Spinal cord (tissue), 10 donors: ENCODE measurements around the gene CMIP. TPM values are rescaled to one million over a fixed set of nuclear protein-coding genes. Genes with fewer than 3 reads are reported as not detected.

Experiments used
- DNase-seq, 6 donors: peaks; one replicate each; pipeline versions ENCODE4 v3.0.0 to v3.0.0-alpha.2; 2013 to 2015; ENCODE audit warnings: low spot score in 6 of 6, low read depth in 4 of 6
- H3K27ac ChIP-seq: one replicate; pipeline ENCODE4 v1.5.1; 2013; ENCODE audit warnings: low read depth, low read length, control low read depth
- H3K27me3 ChIP-seq: one replicate; pipeline ENCODE4 v1.6.1; 2013; ENCODE audit warnings: low read length; ENCODE audit not compliant: control insufficient read depth, insufficient read depth
- H3K36me3 ChIP-seq: one replicate; pipeline ENCODE4 v1.6.1; 2013; ENCODE audit warnings: low read length; ENCODE audit not compliant: control insufficient read depth, insufficient read depth
- H3K4me1 ChIP-seq: one replicate; pipeline ENCODE4 v1.6.1; 2013; ENCODE audit warnings: low read length; ENCODE audit not compliant: control insufficient read depth, insufficient read depth
- H3K4me3 ChIP-seq: one replicate; pipeline ENCODE4 v1.5.1; 2013; ENCODE audit warnings: low read depth, low read length, control low read depth
- H3K9me3 ChIP-seq: one replicate; pipeline ENCODE4 v1.6.1; 2013; ENCODE audit warnings: low read length; ENCODE audit not compliant: control insufficient read depth, insufficient read depth
- WGBS: methylation state at CpG from one replicate; pipeline ENCODE4 v1.1.5; 2013; ENCODE audit warnings: missing lambda C conversion rate; ENCODE audit not compliant: insufficient coverage; 5-methylcytosine and 5-hydroxymethylcytosine counted together
- polyA plus RNA-seq, 2 donors: library from polyadenylated mRNA; unstranded; fragments of 120-200 nt; gene quantifications; one replicate each; pipeline ENCODE4 v1.2.1, GENCODE V29; 2013; ENCODE audit not compliant: insufficient read length in 2 of 2
- total RNA-seq, 2 donors: library from RNA; depleted of rRNA in 1 of 2; stranded (reverse); fragments of 120-200 nt in 1 of 2; fragments of >200 nt in 1 of 2; gene quantifications; one replicate each; pipeline versions ENCODE4 v1.2.3 to v1.2.4, GENCODE V29; 2013 to 2014
- donor health status: healthy.

The CMIP gene
- total and polyA plus RNA-seq, 4 donors = 20.6 to 151 (median 100) TPM

GRCh38 chr16:81550432-81550808 is 105.8 kb downstream of the CMIP start:
- no peak for DNase-seq
- H3K27me3 ChIP-seq = no peaks in the 10 kb centered on the region
- H3K9me3 ChIP-seq = no peaks in the 10 kb centered on the region
- no peak overlapping the region for H3K4me3 ChIP-seq
- H3K27ac ChIP-seq = no peak overlapping the region
- WGBS = 57% methylated on average over 1 of the region's 2 CpGs
- peaks cover 71% of the 10 kb centered on the region for H3K4me1 ChIP-seq
- H3K36me3 ChIP-seq = peaks cover 5% of the 10 kb centered on the region

GRCh38 chr16:81551151-81551808 is 106.7 kb downstream of the CMIP start:
- peaks cover 64% of the 10 kb centered on the region for H3K4me1 ChIP-seq
- H3K9me3 ChIP-seq = no peaks in the 10 kb centered on the region
- H3K4me3 ChIP-seq = no peak overlapping the region
- no peak overlapping the region for H3K27ac ChIP-seq
- no peaks in the 10 kb centered on the region for H3K27me3 ChIP-seq
- H3K36me3 ChIP-seq = peaks cover 5% of the 10 kb centered on the region
- DNase-seq = peak in 2 of 6 donors; percentile 38 to 80
- WGBS = 64% methylated on average over 4 of the region's 6 CpGs

GRCh38 chr16:81551821-81552304 is 107.3 kb downstream of the CMIP start:
- H3K4me1 ChIP-seq = peaks cover 58% of the 10 kb centered on the region
- no peak for DNase-seq
- no peak overlapping the region for H3K27ac ChIP-seq

GRCh38 chr16:81552743-81553079 is 108.1 kb downstream of the CMIP start:
- H3K36me3 ChIP-seq = peaks cover 3% of the 10 kb centered on the region
- no peak for DNase-seq
- peaks cover 49% of the 10 kb centered on the region for H3K4me1 ChIP-seq
- H3K27me3 ChIP-seq = no peaks in the 10 kb centered on the region
- H3K27ac ChIP-seq = no peak overlapping the region
- no peak overlapping the region for H3K4me3 ChIP-seq
- WGBS = 88% methylated on average over 1 of the region's 1 CpG
- no peaks in the 10 kb centered on the region for H3K9me3 ChIP-seq

More at GRCh38 chr16:81551821-81552304, 107.3 kb downstream of the CMIP start:
- H3K36me3 ChIP-seq = peaks cover 5% of the 10 kb centered on the region
- H3K4me3 ChIP-seq = no peak overlapping the region
- no peaks in the 10 kb centered on the region for H3K9me3 ChIP-seq
- WGBS = 71% methylated on average over 9 of the region's 11 CpGs
- no peaks in the 10 kb centered on the region for H3K27me3 ChIP-seq

GRCh38 chr16:81553080-81553813 is 108.6 kb downstream of the CMIP start:
- Histone ChIP-seq H3K4me1 (peaks cover 51% of the 10 kb centered on the region), H3K27me3 (no peaks in the 10 kb centered on the region), H3K36me3 (peaks cover 3% of the 10 kb centered on the region), H3K9me3 (no peaks in the 10 kb centered on the region), H3K27ac (peak overlapping the region; percentile 48), H3K4me3 (no peak overlapping the region)
- 38% methylated on average over 18 of the region's 22 CpGs for WGBS
- peak in 2 of 6 donors; percentile 63 to 65 for DNase-seq

- Histone ChIP-seq H3K4me1 (peaks cover 57% of the 10 kb centered on the region), H3K27ac (no peak overlapping the region), H3K27me3 (no peaks in the 10 kb centered on the region), H3K36me3 (peaks cover 3% of the 10 kb centered on the region), H3K4me3 (no peak overlapping the region), H3K9me3 (no peaks in the 10 kb centered on the region)
- DNase-seq = peak in 1 of 6 donors; percentile 64
- WGBS = 43% methylated on average over 4 of the region's 10 CpGs
These were observed 109.4 kb downstream of the CMIP start for GRCh38 chr16:81553814-81554675.

GRCh38 chr16:81554979-81555378 is 110.4 kb downstream of the CMIP start:
- no peaks in the 10 kb centered on the region for H3K27me3 ChIP-seq
- H3K4me3 ChIP-seq = no peak overlapping the region
- peaks cover 3% of the 10 kb centered on the region for H3K36me3 ChIP-seq
- DNase-seq = no peak
- WGBS = no CpG with 5 or more reads among the region's 5 CpGs
- peaks cover 52% of the 10 kb centered on the region for H3K4me1 ChIP-seq
- no peaks in the 10 kb centered on the region for H3K9me3 ChIP-seq
- no peak overlapping the region for H3K27ac ChIP-seq

GRCh38 chr16:81555660-81556059 is 111.1 kb downstream of the CMIP start:
- Histone ChIP-seq H3K27ac (no peak overlapping the region), H3K36me3 (peaks cover 2% of the 10 kb centered on the region), H3K27me3 (no peaks in the 10 kb centered on the region), H3K9me3 (no peaks in the 10 kb centered on the region), H3K4me1 (peaks cover 52% of the 10 kb centered on the region), H3K4me3 (no peak overlapping the region)
- WGBS = 100% methylated on average over 1 of the region's 3 CpGs
- no peak for DNase-seq

- DNase-seq = no peak
- H3K4me3 ChIP-seq = no peak overlapping the region
- no peaks in the 10 kb centered on the region for H3K9me3 ChIP-seq
- H3K4me1 ChIP-seq = peaks cover 45% of the 10 kb centered on the region
- no peaks in the 10 kb centered on the region for H3K27me3 ChIP-seq
- no peaks in the 10 kb centered on the region for H3K36me3 ChIP-seq
- H3K27ac ChIP-seq = no peak overlapping the region
- 94% methylated on average over 8 of the region's 13 CpGs for WGBS
These were observed 112.2 kb downstream of the CMIP start for GRCh38 chr16:81556715-81557284.
